Measurements from ENCODE around the gene SCFD2.

DNA sequence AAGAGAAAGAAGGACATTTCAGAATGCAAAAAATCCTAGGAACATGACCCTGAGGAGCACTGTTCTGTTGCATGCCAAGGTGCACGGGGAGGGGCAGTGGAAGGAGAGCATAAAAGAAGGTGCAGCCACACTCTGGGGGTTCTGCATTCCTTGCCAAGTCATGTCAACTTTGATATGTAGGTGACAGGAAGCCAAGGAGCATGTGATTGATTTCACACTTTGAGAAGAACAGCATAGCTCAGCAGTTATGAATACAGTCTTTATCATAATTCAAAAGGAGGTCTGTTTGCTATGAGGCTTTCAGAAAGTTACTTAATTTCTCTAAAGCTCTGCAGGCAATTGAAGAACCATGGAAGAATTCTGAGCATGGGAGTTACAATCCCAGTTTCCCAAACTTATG lies 50.6 kb downstream of the SCFD2 start:
- TF ChIP-seq, protein P1, sequence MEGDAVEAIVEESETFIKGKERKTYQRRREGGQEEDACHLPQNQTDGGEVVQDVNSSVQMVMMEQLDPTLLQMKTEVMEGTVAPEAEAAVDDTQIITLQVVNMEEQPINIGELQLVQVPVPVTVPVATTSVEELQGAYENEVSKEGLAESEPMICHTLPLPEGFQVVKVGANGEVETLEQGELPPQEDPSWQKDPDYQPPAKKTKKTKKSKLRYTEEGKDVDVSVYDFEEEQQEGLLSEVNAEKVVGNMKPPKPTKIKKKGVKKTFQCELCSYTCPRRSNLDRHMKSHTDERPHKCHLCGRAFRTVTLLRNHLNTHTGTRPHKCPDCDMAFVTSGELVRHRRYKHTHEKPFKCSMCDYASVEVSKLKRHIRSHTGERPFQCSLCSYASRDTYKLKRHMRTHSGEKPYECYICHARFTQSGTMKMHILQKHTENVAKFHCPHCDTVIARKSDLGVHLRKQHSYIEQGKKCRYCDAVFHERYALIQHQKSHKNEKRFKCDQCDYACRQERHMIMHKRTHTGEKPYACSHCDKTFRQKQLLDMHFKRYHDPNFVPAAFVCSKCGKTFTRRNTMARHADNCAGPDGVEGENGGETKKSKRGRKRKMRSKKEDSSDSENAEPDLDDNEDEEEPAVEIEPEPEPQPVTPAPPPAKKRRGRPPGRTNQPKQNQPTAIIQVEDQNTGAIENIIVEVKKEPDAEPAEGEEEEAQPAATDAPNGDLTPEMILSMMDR (IDR thresholded peaks at IDR 0.05) = no peak
- no peak for TF ChIP-seq POLR2AphosphoS5 (IDR thresholded peaks at IDR 0.05; ENCODE audit: low read depth, low read length)
- TF ChIP-seq, protein P2, sequence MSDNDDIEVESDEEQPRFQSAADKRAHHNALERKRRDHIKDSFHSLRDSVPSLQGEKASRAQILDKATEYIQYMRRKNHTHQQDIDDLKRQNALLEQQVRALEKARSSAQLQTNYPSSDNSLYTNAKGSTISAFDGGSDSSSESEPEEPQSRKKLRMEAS (IDR thresholded peaks at IDR 0.05; ENCODE audit: low read depth) = no peak
- no peak for TF ChIP-seq ELF1 (IDR thresholded peaks at IDR 0.05)
- TF ChIP-seq RAD21 (IDR thresholded peaks at IDR 0.05; ENCODE audit: low read length) = no peak
- TF ChIP-seq SIN3A (IDR thresholded peaks at IDR 0.05; ENCODE audit: borderline replicate concordance, low read depth, low read length) = no peak
- no peak for TF ChIP-seq SMC3 (IDR thresholded peaks at IDR 0.05; ENCODE audit: low read depth, low read length)
- TF ChIP-seq, protein P3, sequence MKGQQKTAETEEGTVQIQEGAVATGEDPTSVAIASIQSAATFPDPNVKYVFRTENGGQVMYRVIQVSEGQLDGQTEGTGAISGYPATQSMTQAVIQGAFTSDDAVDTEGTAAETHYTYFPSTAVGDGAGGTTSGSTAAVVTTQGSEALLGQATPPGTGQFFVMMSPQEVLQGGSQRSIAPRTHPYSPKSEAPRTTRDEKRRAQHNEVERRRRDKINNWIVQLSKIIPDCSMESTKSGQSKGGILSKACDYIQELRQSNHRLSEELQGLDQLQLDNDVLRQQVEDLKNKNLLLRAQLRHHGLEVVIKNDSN (IDR thresholded peaks at IDR 0.05; ENCODE audit: borderline replicate concordance, low read depth) = no peak
- TF ChIP-seq TCF12 (IDR thresholded peaks at IDR 0.05) = no peak
- TF ChIP-seq RCOR1 (IDR thresholded peaks at IDR 0.05; ENCODE audit: low read length) = no peak
- TF ChIP-seq, protein P4, sequence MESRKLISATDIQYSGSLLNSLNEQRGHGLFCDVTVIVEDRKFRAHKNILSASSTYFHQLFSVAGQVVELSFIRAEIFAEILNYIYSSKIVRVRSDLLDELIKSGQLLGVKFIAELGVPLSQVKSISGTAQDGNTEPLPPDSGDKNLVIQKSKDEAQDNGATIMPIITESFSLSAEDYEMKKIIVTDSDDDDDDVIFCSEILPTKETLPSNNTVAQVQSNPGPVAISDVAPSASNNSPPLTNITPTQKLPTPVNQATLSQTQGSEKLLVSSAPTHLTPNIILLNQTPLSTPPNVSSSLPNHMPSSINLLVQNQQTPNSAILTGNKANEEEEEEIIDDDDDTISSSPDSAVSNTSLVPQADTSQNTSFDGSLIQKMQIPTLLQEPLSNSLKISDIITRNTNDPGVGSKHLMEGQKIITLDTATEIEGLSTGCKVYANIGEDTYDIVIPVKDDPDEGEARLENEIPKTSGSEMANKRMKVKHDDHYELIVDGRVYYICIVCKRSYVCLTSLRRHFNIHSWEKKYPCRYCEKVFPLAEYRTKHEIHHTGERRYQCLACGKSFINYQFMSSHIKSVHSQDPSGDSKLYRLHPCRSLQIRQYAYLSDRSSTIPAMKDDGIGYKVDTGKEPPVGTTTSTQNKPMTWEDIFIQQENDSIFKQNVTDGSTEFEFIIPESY (IDR thresholded peaks at IDR 0.05; ENCODE audit: borderline replicate concordance, low read depth) = no peak
- TF ChIP-seq NFIC (IDR thresholded peaks at IDR 0.05; ENCODE audit: borderline replicate concordance) = no peak
- no peak for TF ChIP-seq GABPA (IDR thresholded peaks at IDR 0.05; ENCODE audit: low read depth)
- no peak for TF ChIP-seq TAF1 (IDR thresholded peaks at IDR 0.05; ENCODE audit: borderline replicate concordance, low read depth, low read length)
